B cell (primary cell): ENCODE data around the gene CAPRIN1. TPM values are rescaled to one million over a fixed set of nuclear protein-coding genes. Genes with fewer than 3 reads are reported as not detected.

Source experiments
- ATAC-seq: fragments of 200-7000 bp; cut with Tn5 transposase; one replicate; pipeline ENCODE4 v1.10.0; 2021; ENCODE audit warnings: low read depth, mild to moderate bottlenecking, moderate number of reproducible peaks, moderate library complexity
- CTCF ChIA-PET: fragments of 350-600 bp; sonication (Branson Sonifier 250); formaldehyde crosslinking; loops from one replicate; lab custom pipeline; 2021; ENCODE audit warnings: antibody characterized with exemption, inconsistent platforms; lab: Charles Lee
- POLR2A ChIA-PET: fragments of 350-600 bp; sonication (Branson Sonifier 250); formaldehyde crosslinking; loops from one replicate; lab custom pipeline; 2021; ENCODE audit warnings: antibody characterized with exemption; lab: Charles Lee
- DNase-seq: peaks from one replicate; pipeline ENCODE4 v3.0.0; 2013
- H2AFZ ChIP-seq: 2 replicates; pipeline ENCODE4 v1.6.1; 2012; ENCODE audit warnings: mild to moderate bottlenecking, low read depth, low read length; ENCODE audit not compliant: insufficient read depth, poor library complexity, severe bottlenecking
- H3K27ac ChIP-seq, 2 donors: 1 replicate in 1 of 2; 2 replicates in 1 of 2; pipeline ENCODE4 v1.5.1; 2012 to 2013; ENCODE audit warnings: low read length in 2 of 2, mild to moderate bottlenecking in 2 of 2, moderate library complexity in 1 of 2
- H3K27me3 ChIP-seq, 4 experiments: fragments of 200-600 bp in 1 of 4; sonication (generic) in 1 of 4; replicated peaks in 1 of 4; 1 replicate in 2 of 4; 2 replicates in 2 of 4; pipeline versions ENCODE4 v1.6.1 to v1.7.0; 2013 to 2016; ENCODE audit warnings: low read length in 3 of 4, mild to moderate bottlenecking in 2 of 4, mixed read lengths in 1 of 4, moderate library complexity in 1 of 4; ENCODE audit not compliant: insufficient read depth in 4 of 4, control insufficient read depth in 3 of 4; ENCODE audit errors: control extremely low read depth in 1 of 4
- H3K36me3 ChIP-seq, 2 experiments: replicated peaks in 1 of 2; 1 replicate in 1 of 2; 2 replicates in 1 of 2; pipeline versions ENCODE4 v1.6.1 to v1.7.1; 2013; ENCODE audit warnings: low read length in 1 of 2; ENCODE audit not compliant: insufficient read depth in 2 of 2, control insufficient read depth in 1 of 2; ENCODE audit errors: control extremely low read depth in 1 of 2, extremely low read depth in 1 of 2
- H3K4me1 ChIP-seq, 2 donors: fragments of 200-600 bp in 1 of 2; sonication (generic) in 1 of 2; 1 replicate in 1 of 2; 2 replicates in 1 of 2; pipeline versions ENCODE4 v1.5.1 to v1.6.1; 2013 to 2017; ENCODE audit warnings: low read length in 2 of 2; ENCODE audit not compliant: control insufficient read depth in 2 of 2, insufficient read depth in 2 of 2
- H3K4me2 ChIP-seq: replicated peaks from 2 replicates; pipeline ENCODE3; 2012; ENCODE audit warnings: mild to moderate bottlenecking, low read depth, low read length; ENCODE audit not compliant: poor library complexity, severe bottlenecking
- H3K4me3 ChIP-seq, 5 experiments: fragments of 200-600 bp in 1 of 5; sonication (generic) in 1 of 5; 1 replicate in 3 of 5; 2 replicates in 2 of 5; pipeline versions ENCODE4 v1.5.1 to v1.7.0; 2011 to 2016; ENCODE audit warnings: low read length in 4 of 5, mild to moderate bottlenecking in 4 of 5, low read depth in 2 of 5, control low read depth in 1 of 5, moderate library complexity in 1 of 5; ENCODE audit not compliant: insufficient read depth in 1 of 5; ENCODE audit errors: control extremely low read depth in 1 of 5, extremely low read depth in 1 of 5
- H3K79me2 ChIP-seq: fragments of 200-600 bp; sonication (generic); one replicate; pipeline ENCODE4 v1.6.0; 2016; ENCODE audit warnings: low read length; ENCODE audit not compliant: control insufficient read depth, insufficient read depth
- H3K9ac ChIP-seq: fragments of 200-600 bp; sonication (generic); 2 replicates; pipeline ENCODE4 v1.6.1; 2017; ENCODE audit warnings: mild to moderate bottlenecking, low read length, moderate library complexity
- H3K9me3 ChIP-seq, 3 donors: one replicate each; pipeline versions ENCODE4 v1.6.1 to v1.7.1; 2013; ENCODE audit warnings: low read length in 2 of 3; ENCODE audit not compliant: control insufficient read depth in 2 of 3, insufficient read depth in 1 of 3; ENCODE audit errors: control extremely low read depth in 1 of 3
- H4K20me1 ChIP-seq: 2 replicates; pipeline ENCODE4 v1.6.0; 2012; ENCODE audit warnings: mild to moderate bottlenecking, low read length; ENCODE audit not compliant: insufficient read depth, control insufficient read depth, poor library complexity, severe bottlenecking
- H3K27ac Mint-ChIP-seq: one replicate; pipeline ENCODE4 v1.8.0; 2021; ENCODE audit warnings: mixed read lengths
- H3K27me3 Mint-ChIP-seq: one replicate; pipeline ENCODE4 v1.8.0; 2021; ENCODE audit warnings: mixed read lengths
- H3K4me1 Mint-ChIP-seq: one replicate; pipeline ENCODE4 v1.8.0; 2021; ENCODE audit warnings: mixed read lengths
- H3K4me3 Mint-ChIP-seq: one replicate; pipeline ENCODE4 v1.8.0; 2021; ENCODE audit warnings: mixed read lengths
- H3K9me3 Mint-ChIP-seq: one replicate; pipeline ENCODE4 v1.8.0; 2022; ENCODE audit warnings: mixed read lengths; ENCODE audit not compliant: insufficient read depth
- CTCF ChIP-seq: fragments of 200-600 bp; IDR thresholded peaks from one replicate; pipeline ENCODE4 v1.8.0; 2022; ENCODE audit warnings: antibody characterized with exemption, mild to moderate bottlenecking
- EZH2 ChIP-seq: IDR thresholded peaks from 2 replicates; pipeline ENCODE4 v1.6.1; 2012; ENCODE audit warnings: borderline replicate concordance, low read depth, mild to moderate bottlenecking, moderate library complexity, low read length; ENCODE audit not compliant: insufficient read depth, poor library complexity, severe bottlenecking
- WGBS: methylation state at CpG from one replicate; pipeline ENCODE4 v1.1.5; 2013; ENCODE audit warnings: missing lambda C conversion rate; ENCODE audit not compliant: insufficient coverage; 5-methylcytosine and 5-hydroxymethylcytosine counted together
- intact Hi-C: fragments of 100-400 bp; cut with micrococcal nuclease; formaldehyde crosslinking; loops from one replicate; pipeline ENCODE4 v1.10.0; 2022
- polyA plus RNA-seq: library from polyadenylated mRNA; depleted of rRNA; stranded (reverse); fragments of >200 nt; gene quantifications from 2 replicates; pipeline ENCODE4 v1.2.3, GENCODE V29; 2012
- total RNA-seq, 2 donors: library from RNA; stranded (reverse); fragments of 120-200 nt in 1 of 2; gene quantifications; 1 replicate in 1 of 2; 2 replicates in 1 of 2; pipeline versions ENCODE4 v1.2.3 to v1.2.4, GENCODE V29; 2013 to 2022

CAPRIN1 gene
- total and polyA plus RNA-seq, 2 donors (not counting 1 experiment from before 2014, with no cell fraction given) = 31.7 to 133 TPM

- H3K4me2 ChIP-seq = no peak overlapping the region
- ChIA-PET CTCF (no interaction called here), POLR2A (no interaction called here)
- ATAC-seq (no peak), DNase-seq (no peak)
- H3K27ac ChIP-seq = no peak overlapping the region
- no peak overlapping the region for H3K4me3 Mint-ChIP-seq
- H3K9me3 ChIP-seq = no peaks in the 10 kb centered on the region
- no peak overlapping the region for H2AFZ ChIP-seq
- no peaks in the 10 kb centered on the region for H3K79me2 ChIP-seq
- H3K9ac ChIP-seq = no peak overlapping the region
- H3K4me1 Mint-ChIP-seq = peaks cover 33% of the 10 kb centered on the region
- H3K4me3 ChIP-seq = no peak overlapping the region
- H3K27ac Mint-ChIP-seq = no peak overlapping the region
- peaks cover 0 to 66% of the 10 kb centered on the region in 2 experiments for H3K36me3 ChIP-seq
- H3K9me3 Mint-ChIP-seq = no peaks in the 10 kb centered on the region
- H3K27me3 ChIP-seq = no peaks in the 10 kb centered on the region
- TF ChIP-seq EZH2 (no peak), CTCF (no peak)
- no peaks in the 10 kb centered on the region for H3K27me3 Mint-ChIP-seq
- 97% methylated on average over 14 of the region's 16 CpGs for WGBS
- intact Hi-C loops = no loop called here
- no peaks in the 10 kb centered on the region for H4K20me1 ChIP-seq
- H3K4me1 ChIP-seq = peaks cover 15 to 28% of the 10 kb centered on the region in 2 donors
Observed at GRCh38 chr11:34148504-34149165, 97.1 kb downstream of the CAPRIN1 start.

- H4K20me1 ChIP-seq = no peaks in the 10 kb centered on the region
- no peak for TF ChIP-seq EZH2
- TF ChIP-seq CTCF = no peak
- no peaks in the 10 kb centered on the region for H3K79me2 ChIP-seq
- H2AFZ ChIP-seq = no peak overlapping the region
- no peaks in the 10 kb centered on the region for H3K9me3 Mint-ChIP-seq
- no peaks in the 10 kb centered on the region for H3K27me3 ChIP-seq
- H3K4me3 ChIP-seq = no peak overlapping the region
- H3K36me3 ChIP-seq = peaks cover 0 to 60% of the 10 kb centered on the region in 2 experiments
- H3K27ac Mint-ChIP-seq = no peak overlapping the region
- H3K4me2 ChIP-seq = no peak overlapping the region
- POLR2A ChIA-PET = no interaction called here
- no peak overlapping the region for H3K4me3 Mint-ChIP-seq
- H3K27me3 Mint-ChIP-seq = no peaks in the 10 kb centered on the region
- intact Hi-C loops = no loop called here
- H3K4me1 ChIP-seq = peaks cover 22 to 34% of the 10 kb centered on the region in 2 donors
- H3K9me3 ChIP-seq = no peaks in the 10 kb centered on the region
- 98% methylated on average over 7 of the region's 7 CpGs for WGBS
- DNase-seq (no peak), ATAC-seq (no peak)
- CTCF ChIA-PET = interaction anchor here (0.6 to 1.6 kb wide), 2 partner anchors 25 to 214 kb away, joined by 3 to 5 read pairs; no protein-coding TSS in a partner anchor
- peaks cover 40% of the 10 kb centered on the region for H3K4me1 Mint-ChIP-seq
- H3K9ac ChIP-seq = no peak overlapping the region
- H3K27ac ChIP-seq = no peak overlapping the region
Observed at GRCh38 chr11:34149274-34149673, 97.7 kb downstream of the CAPRIN1 start.
